NCI-H2196 treated with DMSO at 0.1 percent for 48 hours (cell line): Measurements from ENCODE around the gene GNPTAB.
"Not testable (repeated sequence)": the region's sequence is repeated elsewhere in the genome, so short reads cannot be mapped to it uniquely, and the experiment has no call there.

Experiments
- DNase-seq: peaks from one replicate; lab custom pipeline; 2025; ENCODE audit not compliant: unreplicated experiment; lab: John Stamatoyannopoulos, UW

The GNPTAB gene

DNA sequence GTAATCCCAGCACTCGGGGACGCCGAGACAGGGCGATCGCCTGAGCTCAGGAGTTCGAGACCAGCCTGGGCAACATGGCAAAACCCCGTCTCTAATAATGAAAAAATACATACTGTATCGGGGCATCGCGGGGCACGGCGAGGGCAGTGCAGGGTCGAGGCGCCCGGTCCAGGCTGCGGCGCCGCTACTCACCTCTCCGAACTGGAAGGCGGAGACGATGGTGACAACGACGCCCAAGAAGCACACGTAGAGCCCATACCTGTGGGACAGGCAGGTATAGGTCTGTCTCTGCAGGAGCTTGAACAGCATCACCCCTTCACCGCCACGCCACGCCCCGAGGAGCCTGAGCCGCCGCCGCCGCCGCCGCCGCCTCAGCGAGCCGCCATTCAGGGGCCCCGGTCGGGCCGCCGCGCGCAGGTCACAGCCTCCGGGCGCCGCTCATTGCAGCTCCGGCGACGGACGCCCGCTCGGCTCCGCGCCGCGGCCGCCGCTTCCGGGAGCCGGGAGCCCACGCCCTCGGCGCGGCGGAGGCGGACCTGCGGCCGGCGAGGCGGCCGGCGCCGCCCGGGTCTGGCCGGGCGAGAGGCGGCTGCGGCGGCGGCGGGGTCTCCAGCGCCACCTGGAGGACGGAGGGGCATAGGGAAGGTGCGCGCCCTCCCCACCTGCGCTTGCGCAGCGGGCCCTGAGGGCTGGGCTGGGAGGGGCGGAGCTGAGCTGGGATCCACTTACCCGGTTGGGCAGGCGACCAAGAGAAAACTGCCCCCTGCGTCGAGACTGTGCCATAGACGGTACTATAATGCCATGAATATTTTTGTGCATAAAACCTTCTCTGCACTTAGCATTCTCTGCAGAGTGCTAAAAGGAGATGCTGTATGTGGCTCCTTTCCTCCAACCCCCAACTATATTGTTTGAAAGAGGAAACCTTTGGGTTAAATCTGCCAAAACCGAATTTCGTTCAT is at the start of gene GNPTAB:
GNPTAB (minus strand) TSS at position 593 of the 959 bp plus-strand sequence; CDS start at position 309, 284 bp downstream.
- peak; percentile 81 for DNase-seq

GRCh38 chr12:101878243-101878821 is 47.6 kb upstream of the GNPTAB start:
- DNase-seq = no peak

DNA sequence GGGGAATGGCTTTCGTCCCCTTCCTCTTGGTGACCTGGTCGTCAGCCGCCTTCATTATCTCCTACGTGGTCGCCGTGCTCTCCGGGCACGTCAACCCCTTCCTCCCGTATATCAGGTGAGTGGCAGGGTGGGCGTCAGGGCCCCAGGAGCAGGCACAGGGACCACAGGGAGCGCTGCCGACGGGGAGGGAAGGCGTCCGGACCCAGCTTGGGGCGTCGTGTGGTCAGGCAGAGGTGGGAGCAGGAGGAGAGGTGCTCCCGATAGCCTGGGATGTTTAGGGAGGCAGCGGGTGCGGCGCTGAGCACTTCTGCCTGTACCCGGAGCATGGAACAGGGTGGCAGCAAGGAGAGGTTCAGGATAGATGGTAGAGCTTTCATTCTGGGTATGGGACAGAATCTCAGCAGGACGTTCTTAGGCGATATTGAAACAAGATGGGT is 47.1 kb upstream of the GNPTAB start:
- no peak for DNase-seq

GRCh38 chr12:101876861-101877805 is 46.4 kb upstream of the GNPTAB start, which contains the start of gene DRAM1:
Gene DRAM1, plus strand, starts transcription at chr12:101877580. Its CDS starts 210 bp downstream, at chr12:101877790.
- DNase-seq = peak; percentile 68

- DNase-seq = no peak
Measured at GRCh38 chr12:101876322-101876860, 45.6 kb upstream of the GNPTAB start.

DNA sequence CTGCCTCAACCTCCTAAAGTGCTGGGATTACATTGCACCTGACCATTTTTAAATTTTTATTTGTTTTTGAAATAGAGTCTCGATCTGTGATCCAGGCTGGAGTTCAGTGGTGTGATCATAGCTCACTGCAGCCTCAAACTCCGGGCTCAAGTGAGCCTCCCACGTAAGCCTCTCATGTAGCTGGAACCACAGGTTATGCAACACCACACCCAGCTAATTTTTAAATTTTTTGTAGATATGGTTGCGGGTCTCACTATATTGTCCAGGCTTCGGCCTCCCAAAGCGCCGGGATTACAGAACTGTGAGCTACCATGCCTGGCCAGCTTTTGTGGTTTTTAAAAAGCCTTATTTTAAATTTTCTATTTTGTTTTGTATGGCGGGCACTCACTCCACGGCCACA is 44.4 kb upstream of the GNPTAB start:
- DNase-seq = no peak

DNA sequence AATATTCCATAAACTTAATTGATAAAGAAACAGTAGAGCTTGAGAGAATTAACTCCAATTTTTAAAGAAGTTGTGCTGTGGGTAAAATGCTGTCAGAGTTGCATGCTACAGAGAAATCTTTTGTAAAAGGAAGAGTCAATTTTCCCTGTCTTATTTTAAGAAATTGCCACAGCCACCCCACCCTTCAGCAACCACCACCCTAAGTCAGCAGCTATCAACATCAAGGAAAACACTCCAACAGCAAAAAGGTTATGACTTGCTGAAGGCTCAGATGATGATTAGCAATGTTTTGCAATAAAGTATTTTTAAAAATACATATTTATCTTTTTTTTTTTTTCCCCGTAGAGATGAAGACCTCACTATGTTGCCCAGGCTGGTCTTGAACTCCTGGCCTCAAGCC is 40.2 kb upstream of the GNPTAB start:
- no peak for DNase-seq

DNA sequence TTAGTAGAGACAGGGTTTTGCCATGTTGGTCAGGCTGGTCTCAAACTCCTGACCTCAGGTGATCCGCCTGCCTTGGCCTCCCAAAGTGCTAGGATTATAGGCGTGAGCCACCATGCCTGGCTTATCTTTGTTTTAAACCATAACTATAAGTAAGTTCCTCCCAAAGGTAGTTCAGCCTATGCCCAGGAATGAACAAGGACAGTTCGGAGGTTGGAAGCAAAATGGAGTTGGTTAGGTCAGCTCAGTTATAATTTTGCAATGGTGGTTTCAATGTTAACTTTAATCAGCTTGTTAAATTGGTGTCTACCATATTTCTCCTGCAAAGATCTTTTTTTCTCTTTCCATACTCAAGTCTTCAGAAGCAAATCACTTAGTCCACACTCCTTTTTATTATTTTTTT is 36.9 kb upstream of the GNPTAB start:
- not testable (repeated sequence) for DNase-seq

DNA sequence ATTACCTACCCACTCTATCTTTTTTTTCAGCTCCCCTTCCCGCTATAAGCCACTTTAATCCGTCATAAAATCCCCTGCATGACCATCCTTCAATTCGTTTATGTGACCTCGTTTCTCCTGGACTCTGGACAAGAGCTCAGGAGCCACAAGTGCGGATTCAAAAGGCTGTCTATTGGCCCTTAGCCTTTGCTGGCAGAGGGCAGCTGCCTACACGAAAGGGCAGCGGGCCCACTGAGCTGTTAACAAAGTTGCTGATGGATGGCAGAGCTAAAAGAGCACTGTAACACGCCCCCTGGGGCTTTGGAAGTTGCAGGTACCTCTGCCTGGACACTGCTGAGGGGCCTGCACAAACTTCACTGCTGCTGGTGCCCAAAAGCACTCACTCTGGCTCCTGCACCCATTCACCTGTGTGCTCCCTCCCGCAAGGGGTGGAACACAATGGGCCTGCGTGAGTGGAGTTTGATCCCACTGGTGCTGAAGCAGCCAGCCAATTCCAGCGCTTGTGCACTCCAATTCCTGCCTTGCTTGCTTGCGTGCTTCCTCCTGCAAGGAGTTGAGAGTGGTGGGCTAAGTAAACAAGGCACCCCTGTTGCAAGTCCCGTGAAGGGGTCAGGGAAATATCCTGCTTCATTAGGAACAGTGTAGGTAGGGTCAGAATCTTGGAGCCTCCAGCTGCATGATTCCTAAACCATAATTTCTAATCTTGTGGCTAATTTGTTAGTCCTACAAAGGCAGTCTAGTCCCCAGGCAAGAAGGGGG is 36.0 kb upstream of the GNPTAB start:
- no peak for DNase-seq

- DNase-seq = no peak
Measured at GRCh38 chr12:101863981-101864380, 33.2 kb upstream of the GNPTAB start.

- DNase-seq = no peak
Measured at GRCh38 chr12:101862245-101862644, 31.5 kb upstream of the GNPTAB start.

DNA sequence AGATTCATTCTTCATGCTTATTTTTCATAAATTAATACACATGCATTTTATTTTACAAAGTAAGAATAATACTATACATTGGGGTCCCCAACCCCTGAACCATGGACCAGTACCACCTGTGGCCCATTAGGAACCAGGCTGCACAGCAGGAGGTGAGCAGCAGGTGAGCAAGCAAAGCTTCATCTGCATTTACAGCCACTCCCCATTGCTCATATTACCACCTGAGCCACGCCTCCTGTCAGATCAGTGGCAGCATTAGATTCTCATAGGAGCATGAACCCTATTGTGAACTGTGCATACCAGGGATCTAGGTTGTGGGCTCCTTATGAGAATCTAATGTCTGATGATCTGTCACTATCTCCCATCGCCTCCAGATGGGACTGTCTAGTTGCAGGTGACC is 30.9 kb upstream of the GNPTAB start:
- DNase-seq = not testable (repeated sequence)

- no peak for DNase-seq
Measured at GRCh38 chr12:101859664-101860607, 29.2 kb upstream of the GNPTAB start.

- DNase-seq = no peak
Measured at GRCh38 chr12:101858361-101858760, 27.6 kb upstream of the GNPTAB start.

GRCh38 chr12:101857043-101857558 is 26.3 kb upstream of the GNPTAB start:
- DNase-seq = no peak

- not testable (repeated sequence) for DNase-seq
Measured at GRCh38 chr12:101856614-101857013, 25.9 kb upstream of the GNPTAB start.

DNA sequence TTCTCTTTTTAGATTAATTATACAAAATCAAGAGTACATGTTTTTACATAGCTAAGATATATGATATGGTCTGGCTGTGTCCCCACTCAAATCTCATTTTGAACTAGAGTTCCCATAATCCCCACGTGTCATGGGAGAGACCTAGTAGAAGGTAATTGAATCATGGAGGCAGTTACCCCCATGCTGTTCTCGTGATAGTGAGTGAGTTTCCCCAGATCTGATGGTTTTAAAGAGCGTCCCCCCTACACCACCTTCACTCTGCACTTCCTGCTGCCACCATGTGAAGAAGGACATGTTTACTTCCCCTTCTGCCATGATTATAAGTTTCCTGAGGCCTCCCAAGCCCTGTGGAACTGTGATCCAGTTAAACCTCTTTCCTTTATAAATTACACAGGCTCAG is 25.2 kb upstream of the GNPTAB start:
- no peak for DNase-seq

GRCh38 chr12:101855364-101855884 is 24.7 kb upstream of the GNPTAB start:
- DNase-seq = no peak
